Renal cortex interstitium (tissue), 11 donors: ENCODE results near the gene CYP20A1. TPM values are rescaled to one million over a fixed set of nuclear protein-coding genes. Genes with fewer than 3 reads are reported as not detected.
"Not testable (repeated sequence)": the region's sequence is repeated elsewhere in the genome, so short reads cannot be mapped to it uniquely, and the experiment has no call there.

ENCODE experiments used
- DNase-seq, 11 donors: peaks; one replicate each; pipeline ENCODE4 v3.0.0-alpha.2; 2013; ENCODE audit warnings: low read depth in 9 of 11, low spot score in 4 of 11; ENCODE audit errors: extremely low read depth in 1 of 11
- polyA plus RNA-seq, 3 donors: library from polyadenylated mRNA; unstranded; fragments of 120-200 nt; gene quantifications; one replicate each; pipeline ENCODE4 v1.2.1, GENCODE V29; 2013; ENCODE audit not compliant: insufficient read length in 3 of 3

Gene CYP20A1
- polyA plus RNA-seq, 3 donors: 19.5 to 21.9 (median 19.9) TPM

- not testable (repeated sequence) for DNase-seq
Measured at GRCh38 chr2:203253422-203254095, 14.7 kb downstream of the CYP20A1 start.

GRCh38 chr2:203261326-203262159 lies 22.7 kb downstream of the CYP20A1 start:
- no peak for DNase-seq

GRCh38 chr2:203279288-203279687 lies 40.5 kb downstream of the CYP20A1 start:
- DNase-seq: no peak

- DNase-seq: peak; percentile 32 to 77 (median 60)
Measured at GRCh38 chr2:203280428-203281064, 41.7 kb downstream of the CYP20A1 start.

GRCh38 chr2:203282101-203282500 lies 43.3 kb downstream of the CYP20A1 start:
- DNase-seq: no peak

- DNase-seq: no peak
Measured at GRCh38 chr2:203286532-203286931, 47.7 kb downstream of the CYP20A1 start.

GRCh38 chr2:203301667-203302066 lies 62.8 kb downstream of the CYP20A1 start:
- DNase-seq: no peak

GRCh38 chr2:203302586-203302985 lies 63.8 kb downstream of the CYP20A1 start:
- not testable (repeated sequence) for DNase-seq

GRCh38 chr2:203310688-203311436 lies 72.0 kb downstream of the CYP20A1 start:
- no peak for DNase-seq

- DNase-seq: no peak
Measured at GRCh38 chr2:203326356-203326755, 87.5 kb downstream of the CYP20A1 start.

GRCh38 chr2:203327582-203327900 lies 88.7 kb downstream of the CYP20A1 start:
- DNase-seq: no peak

GRCh38 chr2:203327901-203328759 lies 89.3 kb downstream of the CYP20A1 start, which contains the start of gene ABI2:
Gene ABI2, plus strand, starts transcription at chr2:203328394. Its CDS starts 121 bp downstream, at chr2:203328515.
- DNase-seq: peak; percentile 82 to 94 (median 91)

- peak in 8 of 11 donors; percentile 32 to 62 (median 42) for DNase-seq
Measured at GRCh38 chr2:203328760-203329540, 90.1 kb downstream of the CYP20A1 start.

- no peak for DNase-seq
Measured at GRCh38 chr2:203330434-203330833, 91.6 kb downstream of the CYP20A1 start.

GRCh38 chr2:203338322-203338721 lies 99.5 kb downstream of the CYP20A1 start:
- DNase-seq: no peak

GRCh38 chr2:203340791-203341487 lies 102.1 kb downstream of the CYP20A1 start:
- DNase-seq: no peak

- no peak for DNase-seq
Measured at GRCh38 chr2:203341741-203342310, 103.0 kb downstream of the CYP20A1 start.
